PC-3 (cell line): ENCODE results near the gene OVOL3. TPM values are rescaled to one million over a fixed set of nuclear protein-coding genes. Genes with fewer than 3 reads are reported as not detected.
"Not testable (repeated sequence)": the region's sequence is repeated elsewhere in the genome, so short reads cannot be mapped to it uniquely, and the experiment has no call there.

Experiments
- ATAC-seq: fragments of 200-7000 bp; cut with Tn5 transposase; 2 replicates; pipeline ENCODE4 v1.9.1; 2020; ENCODE audit warnings: mild to moderate bottlenecking, moderate library complexity
- BruUV-seq: library from RNA; stranded (reverse); fragments of 400-500 nt; replicated peaks from 2 replicates; lab custom pipeline; 2021; lab: Mats Ljungman, UMichigan
- CTCF ChIA-PET: fragments of 300-600 bp; sonication (Branson Sonifier 250); formaldehyde crosslinking; loops from one replicate; lab custom pipeline; 2022; ENCODE audit warnings: antibody characterized with exemption; lab: Charles Lee
- POLR2A ChIA-PET: fragments of 300-600 bp; sonication (Branson Sonifier 250); formaldehyde crosslinking; loops from one replicate; lab custom pipeline; 2022; ENCODE audit warnings: antibody characterized with exemption; ENCODE audit not compliant: unreplicated experiment; lab: Charles Lee
- DNase-seq: peaks from one replicate; pipeline ENCODE4 v3.0.0-alpha.2; 2015
- H2AFZ ChIP-seq: fragments of 300-600 bp; sonication (generic); 2 replicates; pipeline ENCODE4 v1.6.0; 2016; ENCODE audit warnings: antibody characterized with exemption, low read length
- H3F3A ChIP-seq: fragments of 300-600 bp; sonication (generic); one replicate; pipeline ENCODE4 v1.6.0; 2017; ENCODE audit warnings: antibody characterized with exemption, low read length, control low read depth, mild to moderate bottlenecking; ENCODE audit not compliant: unreplicated experiment
- H3K27ac ChIP-seq: fragments of 300-600 bp; sonication (generic); 2 replicates; pipeline ENCODE4 v1.5.1; 2016; ENCODE audit warnings: mild to moderate bottlenecking, low read length
- H3K27me3 ChIP-seq: fragments of 300-600 bp; sonication (generic); 2 replicates; pipeline ENCODE4 v1.6.1; 2016; ENCODE audit warnings: low read length, mixed read lengths
- H3K36me3 ChIP-seq: fragments of 300-600 bp; sonication (generic); 2 replicates; pipeline ENCODE4 v1.6.1; 2016; ENCODE audit warnings: low read depth, mixed run types, low read length, mixed read lengths
- H3K4me1 ChIP-seq: fragments of 300-600 bp; sonication (generic); 2 replicates; pipeline ENCODE4 v1.5.1; 2016; ENCODE audit warnings: low read length; ENCODE audit not compliant: insufficient read depth
- H3K4me2 ChIP-seq: fragments of 300-600 bp; sonication (generic); 2 replicates; pipeline ENCODE4 v1.6.0; 2016; ENCODE audit warnings: low read length
- H3K4me3 ChIP-seq: fragments of 300-600 bp; sonication (generic); 2 replicates; pipeline ENCODE4 v1.5.1; 2016; ENCODE audit warnings: mild to moderate bottlenecking, low read length, mixed read lengths
- H3K79me2 ChIP-seq: fragments of 300-600 bp; sonication (generic); 2 replicates; pipeline ENCODE4 v1.6.1; 2017; ENCODE audit warnings: low read length, mixed read lengths
- H3K9ac ChIP-seq: fragments of 300-600 bp; sonication (generic); 2 replicates; pipeline ENCODE4 v1.6.0; 2016; ENCODE audit warnings: mild to moderate bottlenecking, low read length
- H3K9me2 ChIP-seq: fragments of 300-600 bp; sonication (generic); replicated peaks from 2 replicates; pipeline ENCODE4 v1.6.1; 2016; ENCODE audit warnings: mixed run types, low read length, mixed read lengths
- H3K9me3 ChIP-seq: fragments of 300-600 bp; sonication (generic); 2 replicates; pipeline ENCODE4 v1.6.1; 2016; ENCODE audit warnings: low read length, mixed read lengths
- H4K20me1 ChIP-seq: fragments of 300-600 bp; sonication (generic); 2 replicates; pipeline ENCODE4 v1.6.1; 2016; ENCODE audit warnings: low read length, mixed read lengths
- EZH2 ChIP-seq: fragments of 300-600 bp; sonication (generic); IDR thresholded peaks from one replicate; pipeline ENCODE4 v1.6.1; 2017; ENCODE audit warnings: antibody characterized with exemption, mild to moderate bottlenecking, low read length; ENCODE audit not compliant: unreplicated experiment
- EZH2phosphoT487 ChIP-seq: fragments of 300-600 bp; sonication (generic); IDR thresholded peaks from 2 replicates; pipeline ENCODE4 v1.6.1; 2018; ENCODE audit warnings: mild to moderate bottlenecking, antibody characterized with exemption, low read length, borderline replicate concordance
- intact Hi-C: fragments of 100-400 bp; cut with micrococcal nuclease; formaldehyde crosslinking; loops from 2 replicates; pipeline ENCODE4 v1.9.0; 2023
- total RNA-seq: library from RNA; depleted of rRNA; stranded (reverse); fragments of >200 nt; gene quantifications from 2 replicates; pipeline ENCODE4 v1.2.3, GENCODE V29; 2014
- TF ChIP-seq, protein P1 (sequence below): fragments of 300-600 bp; sonication (generic); conservative IDR thresholded peaks from 2 replicates; pipeline ENCODE4 v1.5.1; 2017; ENCODE audit warnings: antibody characterized with exemption, low read depth, mild to moderate bottlenecking, low read length

Gene OVOL3
- total RNA-seq, 1 experiment from 2014 or later: not detected

DNA sequence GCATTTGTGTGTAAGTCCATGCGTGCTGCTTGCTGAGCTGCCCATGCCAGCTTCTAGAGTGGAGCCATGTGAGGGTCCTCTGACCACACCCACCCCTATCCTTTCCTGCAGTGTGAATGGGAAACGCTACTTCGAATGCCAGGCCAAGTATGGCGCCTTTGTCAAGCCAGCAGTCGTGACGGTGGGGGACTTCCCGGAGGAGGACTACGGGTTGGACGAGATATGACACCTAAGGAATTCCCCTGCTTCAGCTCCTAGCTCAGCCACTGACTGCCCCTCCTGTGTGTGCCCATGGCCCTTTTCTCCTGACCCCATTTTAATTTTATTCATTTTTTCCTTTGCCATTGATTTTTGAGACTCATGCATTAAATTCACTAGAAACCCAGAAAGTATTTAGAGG is 14.6 kb downstream of the OVOL3 start:
- no peak overlapping the region for H3K9ac ChIP-seq
- ATAC-seq: no peak
- no peaks in the 10 kb centered on the region for H3K9me3 ChIP-seq
- H3K36me3 ChIP-seq: peaks cover 7% of the 10 kb centered on the region; the same call in 1 of the 2 replicates
- ChIA-PET CTCF (no interaction called here), POLR2A (interaction anchor here (0.6 kb wide), 1 partner anchor 112 kb away, joined by 3 read pairs; no protein-coding TSS in a partner anchor)
- no peak overlapping the region for H3K4me3 ChIP-seq
- 0 out of 2 replicates have a peak, but pooled peaks cover 6% of the 10 kb centered on the region for H3K4me1 ChIP-seq
- no peaks in the 10 kb centered on the region for H3K9me2 ChIP-seq
- intact Hi-C loops: no loop called here
- H3K4me2 ChIP-seq: no peak overlapping the region
- no peak for DNase-seq
- no peaks in the 10 kb centered on the region for H4K20me1 ChIP-seq
- no peak overlapping the region for H2AFZ ChIP-seq
- no peaks in the 10 kb centered on the region for H3K79me2 ChIP-seq
- TF ChIP-seq EZH2phosphoT487 (no peak), EZH2 (no peak)
- TF ChIP-seq, protein P1, sequence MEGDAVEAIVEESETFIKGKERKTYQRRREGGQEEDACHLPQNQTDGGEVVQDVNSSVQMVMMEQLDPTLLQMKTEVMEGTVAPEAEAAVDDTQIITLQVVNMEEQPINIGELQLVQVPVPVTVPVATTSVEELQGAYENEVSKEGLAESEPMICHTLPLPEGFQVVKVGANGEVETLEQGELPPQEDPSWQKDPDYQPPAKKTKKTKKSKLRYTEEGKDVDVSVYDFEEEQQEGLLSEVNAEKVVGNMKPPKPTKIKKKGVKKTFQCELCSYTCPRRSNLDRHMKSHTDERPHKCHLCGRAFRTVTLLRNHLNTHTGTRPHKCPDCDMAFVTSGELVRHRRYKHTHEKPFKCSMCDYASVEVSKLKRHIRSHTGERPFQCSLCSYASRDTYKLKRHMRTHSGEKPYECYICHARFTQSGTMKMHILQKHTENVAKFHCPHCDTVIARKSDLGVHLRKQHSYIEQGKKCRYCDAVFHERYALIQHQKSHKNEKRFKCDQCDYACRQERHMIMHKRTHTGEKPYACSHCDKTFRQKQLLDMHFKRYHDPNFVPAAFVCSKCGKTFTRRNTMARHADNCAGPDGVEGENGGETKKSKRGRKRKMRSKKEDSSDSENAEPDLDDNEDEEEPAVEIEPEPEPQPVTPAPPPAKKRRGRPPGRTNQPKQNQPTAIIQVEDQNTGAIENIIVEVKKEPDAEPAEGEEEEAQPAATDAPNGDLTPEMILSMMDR: no peak
- H3K27me3 ChIP-seq: no peaks in the 10 kb centered on the region
- H3F3A ChIP-seq: no peaks in the 10 kb centered on the region
- no peak overlapping the region for H3K27ac ChIP-seq
- no TSS peak for BruUV-seq

DNA sequence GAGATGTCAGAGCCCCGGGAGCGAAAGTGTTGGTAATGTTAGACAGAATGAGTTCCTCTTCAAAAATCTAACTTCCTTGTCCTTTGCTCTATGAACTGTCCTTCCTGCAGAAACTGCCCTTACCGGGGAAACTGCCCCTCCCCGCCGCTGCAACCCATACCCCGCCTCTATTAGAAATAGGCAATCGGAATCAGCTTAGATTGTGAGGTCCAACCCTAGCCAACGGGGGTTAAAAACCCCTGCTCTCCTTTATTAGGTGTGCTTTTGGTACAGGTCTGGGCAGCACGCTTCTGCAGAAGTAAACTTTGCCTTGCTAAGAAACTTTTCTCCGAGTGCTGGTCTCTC is 17.4 kb downstream of the OVOL3 start:
- ChIA-PET CTCF (no interaction called here), POLR2A (interaction anchor here (0.5 to 1.0 kb wide), 4 partner anchors 11 to 529 kb away, joined by 3 to 5 read pairs (median 5); partner anchors contain the start of gene CAPNS1)
- no peaks in the 10 kb centered on the region for H3F3A ChIP-seq
- H3K79me2 ChIP-seq: no peaks in the 10 kb centered on the region
- TF ChIP-seq EZH2phosphoT487 (no peak), EZH2 (no peak)
- TF ChIP-seq, protein P1: no peak
- H3K4me2 ChIP-seq: peak overlapping the region; percentile 78
- H3K9me2 ChIP-seq: no peaks in the 10 kb centered on the region
- intact Hi-C loops: no loop called here
- H3K27me3 ChIP-seq: no peaks in the 10 kb centered on the region
- no peaks in the 10 kb centered on the region for H4K20me1 ChIP-seq
- peaks cover 18% of the 10 kb centered on the region for H3K4me1 ChIP-seq
- TSS peak; percentile 91 for BruUV-seq
- no peaks in the 10 kb centered on the region for H3K9me3 ChIP-seq
- DNase-seq: no peak
- no peak for ATAC-seq
- H3K9ac ChIP-seq: peak overlapping the region; percentile 70
- peak overlapping the region; percentile 85 for H2AFZ ChIP-seq
- H3K27ac ChIP-seq: peak overlapping the region; percentile 73
- H3K4me3 ChIP-seq: peak overlapping the region; percentile 57
- peaks cover 7% of the 10 kb centered on the region; the same call in 1 of the 2 replicates for H3K36me3 ChIP-seq

DNA sequence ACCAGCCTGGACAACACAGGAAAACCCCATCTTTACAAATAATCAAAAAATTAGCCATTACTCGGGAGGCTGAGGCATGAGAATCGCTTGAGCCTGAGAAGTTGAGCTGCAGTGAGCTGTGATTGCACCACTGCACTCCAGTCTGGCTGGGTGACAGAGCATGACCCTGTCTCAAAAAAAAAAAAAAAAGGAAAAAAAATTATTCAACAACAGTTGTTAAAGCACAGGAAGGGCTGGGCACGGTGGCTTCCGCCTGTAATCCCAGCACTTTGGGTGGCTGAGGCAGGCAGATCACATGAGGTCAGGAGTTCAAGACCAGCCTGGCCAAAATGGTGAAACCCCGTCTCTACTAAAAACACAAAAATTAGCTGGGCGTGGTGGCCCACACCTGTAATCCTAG is 20.3 kb downstream of the OVOL3 start:
- DNase-seq, H3K4me3 ChIP-seq, H3K9me2 ChIP-seq, H3K4me2 ChIP-seq, POLR2A ChIA-PET, H4K20me1 ChIP-seq, ATAC-seq, H3K9ac ChIP-seq, BruUV-seq, H3K27me3 ChIP-seq, H3K79me2 ChIP-seq, H2AFZ ChIP-seq, H3K9me3 ChIP-seq, H3K36me3 ChIP-seq, CTCF ChIA-PET, intact Hi-C loops, H3F3A ChIP-seq: not testable (repeated sequence)
- H3K27ac ChIP-seq: peak overlapping the region; percentile 72
- H3K4me1 ChIP-seq: peaks cover 22% of the 10 kb centered on the region

DNA sequence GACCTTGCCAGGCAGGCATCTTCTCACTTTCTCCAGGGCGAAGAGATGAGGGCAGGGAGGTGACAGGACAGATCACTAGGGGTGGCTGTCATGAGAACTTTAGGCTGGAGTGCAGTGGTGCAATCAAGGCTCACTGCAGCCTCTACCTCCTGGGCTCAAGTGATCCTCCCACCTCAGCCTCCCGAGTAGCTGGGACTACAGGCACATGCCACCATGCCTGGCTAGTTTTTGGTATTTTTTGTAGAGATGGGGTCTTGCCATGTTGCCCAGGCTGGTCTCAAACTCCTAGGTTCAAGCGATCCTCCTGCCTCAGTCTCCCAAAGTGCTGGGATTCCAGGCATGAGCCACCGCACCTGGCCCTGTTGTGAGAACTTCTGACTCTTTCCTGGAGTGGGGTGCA is 23.9 kb downstream of the OVOL3 start:
- H2AFZ ChIP-seq, H3K4me2 ChIP-seq, BruUV-seq, ATAC-seq, H3K9me2 ChIP-seq, H3K9me3 ChIP-seq, H3K4me3 ChIP-seq, H3F3A ChIP-seq, intact Hi-C loops, H3K79me2 ChIP-seq, POLR2A ChIA-PET, CTCF ChIA-PET, H4K20me1 ChIP-seq, H3K9ac ChIP-seq, H3K27me3 ChIP-seq, DNase-seq, H3K36me3 ChIP-seq, H3K27ac ChIP-seq: not testable (repeated sequence)
- H3K4me1 ChIP-seq: peaks cover 39% of the 10 kb centered on the region
